ENCODE measurements around the gene SHLD2. TPM values are rescaled to one million over a fixed set of nuclear protein-coding genes. Genes with fewer than 3 reads are reported as not detected.

The SHLD2 gene
- total and polyA plus RNA-seq, 10 of the 15 experiments (the other 5 are each of a cell fraction or from before 2014, with no cell fraction given), result 24.5 to 45.3 (median 30.1) TPM

- 0 out of 2 replicates have a peak, but pooled peaks have one; percentile 0 for TF ChIP-seq MXI1 (IDR thresholded peaks at IDR 0.05; ENCODE audit: low read depth, low read length)
- TF ChIP-seq LARP7 (IDR thresholded peaks at IDR 0.05), result peak; percentile 93
- TF ChIP-seq BACH1 (IDR thresholded peaks at IDR 0.05; ENCODE audit: borderline replicate concordance), result peak; percentile 52; the same call in 1 of the 2 replicates
- TF ChIP-seq ZNF24 (IDR thresholded peaks at IDR 0.05), result 0 out of 2 replicates have a peak, but pooled peaks have one; percentile 12
- TF ChIP-seq BCLAF1 (IDR thresholded peaks at IDR 0.05), result no peak
- no peak for TF ChIP-seq KAT2A (conservative IDR thresholded peaks at IDR 0.05; ENCODE audit: control insufficient read depth, low read depth, low read length)
- peak; percentile 83 for TF ChIP-seq POLR2A (IDR thresholded peaks at IDR 0.05; ENCODE audit: low read depth, low read length)
- TF ChIP-seq PAX5 (IDR thresholded peaks at IDR 0.05; ENCODE audit: borderline replicate concordance, low read depth, low read length), result no peak
- peak; percentile 74 for TF ChIP-seq NR2F1 (conservative IDR thresholded peaks at IDR 0.05)
- no peak for TF ChIP-seq POLR2AphosphoS2 (IDR thresholded peaks at IDR 0.05; ENCODE audit: low read depth, low read length)
- 0 out of 2 replicates have a peak, but pooled peaks have one; percentile 27 for TF ChIP-seq YY1 (IDR thresholded peaks at IDR 0.05; ENCODE audit: low read depth, low read length)
- no peak for TF ChIP-seq STAT3 (IDR thresholded peaks at IDR 0.05; ENCODE audit: low read depth, low read length)
- peak in 1 of 3 experiments; percentile 11; a peak in 1 of 6 replicates for TF ChIP-seq CTCF (IDR thresholded peaks at IDR 0.05 in 2 of 3, conservative IDR thresholded peaks at IDR 0.05 in 1 of 3; ENCODE audit: control insufficient read depth in 2 of 3, extremely low read depth in 1 of 3, insufficient read depth in 1 of 3, low read depth in 3 of 3, low read length in 3 of 3)
- TF ChIP-seq ZNF207 (IDR thresholded peaks at IDR 0.05; ENCODE audit: borderline replicate concordance), result peak; percentile 55; the same call in 1 of the 2 replicates
- 0 out of 2 replicates have a peak, but pooled peaks have one; percentile 18 for TF ChIP-seq REST (IDR thresholded peaks at IDR 0.05; ENCODE audit: low read depth, low read length)
- TF ChIP-seq CREM (IDR thresholded peaks at IDR 0.05; ENCODE audit: low read depth), result peak; percentile 15; the same call in 1 of the 2 replicates
- TF ChIP-seq EZH2 (IDR thresholded peaks at IDR 0.05; ENCODE audit: borderline replicate concordance, control insufficient read depth, low read depth, low read length), result no peak
- peak; percentile 14; the same call in 1 of the 2 replicates for TF ChIP-seq JUND (IDR thresholded peaks at IDR 0.05; ENCODE audit: low read depth, low read length)
- TF ChIP-seq GABPA (IDR thresholded peaks at IDR 0.05; ENCODE audit: low read depth), result no peak
- 0 out of 2 replicates have a peak, but pooled peaks have one; percentile 26 for TF ChIP-seq TAF1 (IDR thresholded peaks at IDR 0.05; ENCODE audit: borderline replicate concordance, low read depth, low read length)
- peak; percentile 61 for TF ChIP-seq RELA (IDR thresholded peaks at IDR 0.05; ENCODE audit: borderline replicate concordance, partially characterized antibody)
- no peak for TF ChIP-seq ZSCAN29 (IDR thresholded peaks at IDR 0.05)
Measured at GRCh38 chr10:87094373-87095235, at the start of gene SHLD2, which contains the start of gene GLUD1 (continued).

All from GM12878 (cell line).